ENCODE measurements around the gene PDE4A. TPM values are rescaled to one million over a fixed set of nuclear protein-coding genes. Genes with fewer than 3 reads are reported as not detected.

Gene PDE4A
- total and polyA plus RNA-seq, 10 of the 15 experiments (the other 5 are each of a cell fraction or from before 2014, with no cell fraction given) = 0.24 to 13.3 (median 4.9) TPM

- no peak for TF ChIP-seq PRDM15 (CRISPR knock-in tag; IDR thresholded peaks at IDR 0.05)
- TF ChIP-seq CREM (IDR thresholded peaks at IDR 0.05; ENCODE audit: low read depth) = 0 out of 2 replicates have a peak, but pooled peaks have one; percentile 60
- TF ChIP-seq MYB (IDR thresholded peaks at IDR 0.05; ENCODE audit: borderline replicate concordance, low read depth, low read length) = 0 out of 2 replicates have a peak, but pooled peaks have one; percentile 34
- TF ChIP-seq JUNB (IDR thresholded peaks at IDR 0.05) = no peak; the same call in 1 of the 2 replicates
- TF ChIP-seq IRF5 (IDR thresholded peaks at IDR 0.05; ENCODE audit: borderline replicate concordance) = no peak
- no peak for TF ChIP-seq ZNF24 (IDR thresholded peaks at IDR 0.05)
- TF ChIP-seq RBBP5 (conservative IDR thresholded peaks at IDR 0.05) = no peak
- TF ChIP-seq, protein P1, sequence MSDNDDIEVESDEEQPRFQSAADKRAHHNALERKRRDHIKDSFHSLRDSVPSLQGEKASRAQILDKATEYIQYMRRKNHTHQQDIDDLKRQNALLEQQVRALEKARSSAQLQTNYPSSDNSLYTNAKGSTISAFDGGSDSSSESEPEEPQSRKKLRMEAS (IDR thresholded peaks at IDR 0.05; ENCODE audit: low read depth, low read length) = no peak
- TF ChIP-seq ESRRA (IDR thresholded peaks at IDR 0.05; ENCODE audit: low read length) = no peak
- no peak for TF ChIP-seq HDAC2 (IDR thresholded peaks at IDR 0.05)
- TF ChIP-seq, protein P2, sequence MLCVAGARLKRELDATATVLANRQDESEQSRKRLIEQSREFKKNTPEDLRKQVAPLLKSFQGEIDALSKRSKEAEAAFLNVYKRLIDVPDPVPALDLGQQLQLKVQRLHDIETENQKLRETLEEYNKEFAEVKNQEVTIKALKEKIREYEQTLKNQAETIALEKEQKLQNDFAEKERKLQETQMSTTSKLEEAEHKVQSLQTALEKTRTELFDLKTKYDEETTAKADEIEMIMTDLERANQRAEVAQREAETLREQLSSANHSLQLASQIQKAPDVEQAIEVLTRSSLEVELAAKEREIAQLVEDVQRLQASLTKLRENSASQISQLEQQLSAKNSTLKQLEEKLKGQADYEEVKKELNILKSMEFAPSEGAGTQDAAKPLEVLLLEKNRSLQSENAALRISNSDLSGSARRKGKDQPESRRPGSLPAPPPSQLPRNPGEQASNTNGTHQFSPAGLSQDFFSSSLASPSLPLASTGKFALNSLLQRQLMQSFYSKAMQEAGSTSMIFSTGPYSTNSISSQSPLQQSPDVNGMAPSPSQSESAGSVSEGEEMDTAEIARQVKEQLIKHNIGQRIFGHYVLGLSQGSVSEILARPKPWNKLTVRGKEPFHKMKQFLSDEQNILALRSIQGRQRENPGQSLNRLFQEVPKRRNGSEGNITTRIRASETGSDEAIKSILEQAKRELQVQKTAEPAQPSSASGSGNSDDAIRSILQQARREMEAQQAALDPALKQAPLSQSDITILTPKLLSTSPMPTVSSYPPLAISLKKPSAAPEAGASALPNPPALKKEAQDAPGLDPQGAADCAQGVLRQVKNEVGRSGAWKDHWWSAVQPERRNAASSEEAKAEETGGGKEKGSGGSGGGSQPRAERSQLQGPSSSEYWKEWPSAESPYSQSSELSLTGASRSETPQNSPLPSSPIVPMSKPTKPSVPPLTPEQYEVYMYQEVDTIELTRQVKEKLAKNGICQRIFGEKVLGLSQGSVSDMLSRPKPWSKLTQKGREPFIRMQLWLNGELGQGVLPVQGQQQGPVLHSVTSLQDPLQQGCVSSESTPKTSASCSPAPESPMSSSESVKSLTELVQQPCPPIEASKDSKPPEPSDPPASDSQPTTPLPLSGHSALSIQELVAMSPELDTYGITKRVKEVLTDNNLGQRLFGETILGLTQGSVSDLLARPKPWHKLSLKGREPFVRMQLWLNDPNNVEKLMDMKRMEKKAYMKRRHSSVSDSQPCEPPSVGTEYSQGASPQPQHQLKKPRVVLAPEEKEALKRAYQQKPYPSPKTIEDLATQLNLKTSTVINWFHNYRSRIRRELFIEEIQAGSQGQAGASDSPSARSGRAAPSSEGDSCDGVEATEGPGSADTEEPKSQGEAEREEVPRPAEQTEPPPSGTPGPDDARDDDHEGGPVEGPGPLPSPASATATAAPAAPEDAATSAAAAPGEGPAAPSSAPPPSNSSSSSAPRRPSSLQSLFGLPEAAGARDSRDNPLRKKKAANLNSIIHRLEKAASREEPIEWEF (IDR thresholded peaks at IDR 0.05; ENCODE audit: insufficient replicate concordance, low read depth, low read length) = no peak
- TF ChIP-seq, protein P3, sequence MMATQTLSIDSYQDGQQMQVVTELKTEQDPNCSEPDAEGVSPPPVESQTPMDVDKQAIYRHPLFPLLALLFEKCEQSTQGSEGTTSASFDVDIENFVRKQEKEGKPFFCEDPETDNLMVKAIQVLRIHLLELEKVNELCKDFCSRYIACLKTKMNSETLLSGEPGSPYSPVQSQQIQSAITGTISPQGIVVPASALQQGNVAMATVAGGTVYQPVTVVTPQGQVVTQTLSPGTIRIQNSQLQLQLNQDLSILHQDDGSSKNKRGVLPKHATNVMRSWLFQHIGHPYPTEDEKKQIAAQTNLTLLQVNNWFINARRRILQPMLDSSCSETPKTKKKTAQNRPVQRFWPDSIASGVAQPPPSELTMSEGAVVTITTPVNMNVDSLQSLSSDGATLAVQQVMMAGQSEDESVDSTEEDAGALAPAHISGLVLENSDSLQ (IDR thresholded peaks at IDR 0.05) = peak; percentile 30; the same call in 1 of the 2 replicates
- TF ChIP-seq HCFC1 (IDR thresholded peaks at IDR 0.05; ENCODE audit: low read length) = no peak
- peak; percentile 40; the same call in 1 of the 2 replicates for TF ChIP-seq POLR2AphosphoS2 (IDR thresholded peaks at IDR 0.05; ENCODE audit: low read depth, low read length)
- TF ChIP-seq ASH2L (IDR thresholded peaks at IDR 0.05; ENCODE audit: borderline replicate concordance, low read depth) = no peak
- TF ChIP-seq BCL11A (IDR thresholded peaks at IDR 0.05; ENCODE audit: low read depth, low read length) = peak; percentile 76
- no peak for TF ChIP-seq LARP7 (IDR thresholded peaks at IDR 0.05)
These were observed 11.6 kb upstream of the PDE4A start (continued) for GRCh38 chr19:10408511-10409283.

Data from GM12878 (cell line).